ENCODE data around the gene GFRAL.

The GFRAL gene

GRCh38 chr6:55438203-55438602 is 110.9 kb downstream of the GFRAL start:
- Histone ChIP-seq H3K36me3 (ENCODE audit: control insufficient read depth, insufficient read depth, low read length) (no peaks in the 10 kb centered on the region), H3K9ac (ENCODE audit: low read length) (no peak overlapping the region), H3K4me3 (ENCODE audit: low read length) (no peak overlapping the region), H3K4me1 (ENCODE audit: control insufficient read depth, insufficient read depth, low read length) (no peaks in the 10 kb centered on the region), H3K9me3 (ENCODE audit: control insufficient read depth, low read length) (no peaks in the 10 kb centered on the region), H3K27me3 (ENCODE audit: control insufficient read depth, insufficient read depth, low read length) (no peaks in the 10 kb centered on the region)

- no peaks in the 10 kb centered on the region for H3K36me3 ChIP-seq (ENCODE audit: control insufficient read depth, insufficient read depth, low read length)
- H3K27me3 ChIP-seq (ENCODE audit: control insufficient read depth, insufficient read depth, low read length) = no peaks in the 10 kb centered on the region
- no peaks in the 10 kb centered on the region for H3K4me1 ChIP-seq (ENCODE audit: control insufficient read depth, insufficient read depth, low read length)
- H3K9ac ChIP-seq (ENCODE audit: low read length) = no peak overlapping the region
- no peaks in the 10 kb centered on the region for H3K9me3 ChIP-seq (ENCODE audit: control insufficient read depth, low read length)
- no peak overlapping the region for H3K4me3 ChIP-seq (ENCODE audit: low read length)
These were observed 116.2 kb downstream of the GFRAL start for GRCh38 chr6:55443238-55444134.

GRCh38 chr6:55445648-55446204 is 118.5 kb downstream of the GFRAL start:
- no peaks in the 10 kb centered on the region for H3K4me1 ChIP-seq (ENCODE audit: control insufficient read depth, insufficient read depth, low read length)
- no peaks in the 10 kb centered on the region for H3K9me3 ChIP-seq (ENCODE audit: control insufficient read depth, low read length)
- H3K36me3 ChIP-seq (ENCODE audit: control insufficient read depth, insufficient read depth, low read length) = no peaks in the 10 kb centered on the region
- H3K27me3 ChIP-seq (ENCODE audit: control insufficient read depth, insufficient read depth, low read length) = no peaks in the 10 kb centered on the region
- H3K4me3 ChIP-seq (ENCODE audit: low read length) = no peak overlapping the region
- H3K9ac ChIP-seq (ENCODE audit: low read length) = no peak overlapping the region

- no peaks in the 10 kb centered on the region for H3K27me3 ChIP-seq (ENCODE audit: control insufficient read depth, insufficient read depth, low read length)
- no peaks in the 10 kb centered on the region for H3K4me1 ChIP-seq (ENCODE audit: control insufficient read depth, insufficient read depth, low read length)
- no peak overlapping the region for H3K4me3 ChIP-seq (ENCODE audit: low read length)
- H3K36me3 ChIP-seq (ENCODE audit: control insufficient read depth, insufficient read depth, low read length) = no peaks in the 10 kb centered on the region
- no peaks in the 10 kb centered on the region for H3K9me3 ChIP-seq (ENCODE audit: control insufficient read depth, low read length)
- H3K9ac ChIP-seq (ENCODE audit: low read length) = no peak overlapping the region
These were observed 120.6 kb downstream of the GFRAL start for GRCh38 chr6:55447891-55448290.

- Histone ChIP-seq H3K4me1 (ENCODE audit: control insufficient read depth, insufficient read depth, low read length) (no peaks in the 10 kb centered on the region), H3K9ac (ENCODE audit: low read length) (no peak overlapping the region), H3K27me3 (ENCODE audit: control insufficient read depth, insufficient read depth, low read length) (no peaks in the 10 kb centered on the region), H3K36me3 (ENCODE audit: control insufficient read depth, insufficient read depth, low read length) (no peaks in the 10 kb centered on the region), H3K9me3 (ENCODE audit: control insufficient read depth, low read length) (no peaks in the 10 kb centered on the region), H3K4me3 (ENCODE audit: low read length) (no peak overlapping the region)
These were observed 121.2 kb downstream of the GFRAL start for GRCh38 chr6:55448451-55448850.

- Histone ChIP-seq H3K27me3 (ENCODE audit: control insufficient read depth, insufficient read depth, low read length) (no peaks in the 10 kb centered on the region), H3K9ac (ENCODE audit: low read length) (no peak overlapping the region), H3K4me1 (ENCODE audit: control insufficient read depth, insufficient read depth, low read length) (no peaks in the 10 kb centered on the region), H3K9me3 (ENCODE audit: control insufficient read depth, low read length) (no peaks in the 10 kb centered on the region), H3K36me3 (ENCODE audit: control insufficient read depth, insufficient read depth, low read length) (no peaks in the 10 kb centered on the region), H3K4me3 (ENCODE audit: low read length) (no peak overlapping the region)
These were observed 122.0 kb downstream of the GFRAL start for GRCh38 chr6:55449225-55449624.

GRCh38 chr6:55450005-55450404 is 122.7 kb downstream of the GFRAL start:
- H3K9me3 ChIP-seq (ENCODE audit: control insufficient read depth, low read length) = no peaks in the 10 kb centered on the region
- H3K27me3 ChIP-seq (ENCODE audit: control insufficient read depth, insufficient read depth, low read length) = no peaks in the 10 kb centered on the region
- no peaks in the 10 kb centered on the region for H3K36me3 ChIP-seq (ENCODE audit: control insufficient read depth, insufficient read depth, low read length)
- H3K4me1 ChIP-seq (ENCODE audit: control insufficient read depth, insufficient read depth, low read length) = no peaks in the 10 kb centered on the region
- H3K4me3 ChIP-seq (ENCODE audit: low read length) = no peak overlapping the region
- H3K9ac ChIP-seq (ENCODE audit: low read length) = no peak overlapping the region
